Gastroesophageal sphincter (tissue), 4 donors: ENCODE measurements around the gene DIP2C. TPM values are rescaled to one million over a fixed set of nuclear protein-coding genes. Genes with fewer than 3 reads are reported as not detected.

Experiments
- ATAC-seq: fragments of 150-250 bp; one replicate; pipeline ENCODE4 v1.9.1; 2016; ENCODE audit warnings: mild to moderate bottlenecking, moderate library complexity
- H3K27ac ChIP-seq, 4 donors: fragments of 200-600 bp; sonication (generic) in 3 of 4; 1 replicate in 3 of 4; 2 replicates in 1 of 4; pipeline ENCODE4 v1.5.1; 2016 to 2019
- H3K27me3 ChIP-seq: fragments of 200-600 bp; sonication (generic); one replicate; pipeline ENCODE4 v1.5.1; 2019
- H3K36me3 ChIP-seq, 2 donors: fragments of 200-600 bp; sonication (generic); one replicate each; pipeline ENCODE4 v1.5.1; 2019; ENCODE audit warnings: control low read depth in 1 of 2
- H3K4me1 ChIP-seq, 3 donors: fragments of 200-600 bp; sonication (generic); 1 replicate in 2 of 3; 2 replicates in 1 of 3; pipeline ENCODE4 v1.5.1; 2016 to 2019; ENCODE audit warnings: control low read depth in 2 of 3
- H3K4me3 ChIP-seq, 2 donors: fragments of 200-600 bp; sonication (generic); one replicate each; pipeline ENCODE4 v1.5.1; 2019; ENCODE audit warnings: mild to moderate bottlenecking in 1 of 2, moderate library complexity in 1 of 2
- H3K9me3 ChIP-seq, 3 donors: fragments of 200-600 bp; sonication (generic); one replicate each; pipeline ENCODE4 v1.5.1; 2017 to 2019; ENCODE audit warnings: control low read depth in 2 of 3
- EP300 ChIP-seq: sonication (generic); formaldehyde crosslinking; IDR thresholded peaks from one replicate; pipeline ENCODE4 v1.6.1; 2017; ENCODE audit warnings: antibody characterized with exemption, mild to moderate bottlenecking
- POLR2A ChIP-seq, 2 donors: fragments of 450-650 bp; IDR thresholded peaks; one replicate each; pipeline ENCODE4 v1.6.1; 2017; ENCODE audit warnings: antibody characterized with exemption in 2 of 2, mild to moderate bottlenecking in 2 of 2, moderate library complexity in 1 of 2
- POLR2AphosphoS5 ChIP-seq: sonication (generic); formaldehyde crosslinking; IDR thresholded peaks from one replicate; pipeline ENCODE4 v1.6.1; 2017; ENCODE audit warnings: antibody characterized with exemption
- WGBS, 2 donors: methylation state at CpG; one replicate each; pipeline ENCODE4 v1.1.5; 2018; ENCODE audit warnings: low coverage in 1 of 2; 5-methylcytosine and 5-hydroxymethylcytosine counted together
- total RNA-seq, 4 donors: library from RNA; depleted of rRNA; stranded (reverse); fragments of >200 nt; gene quantifications; one replicate each; pipeline ENCODE4 v1.1.0, GENCODE V29; 2016
- TF ChIP-seq, protein P1 (sequence below), 4 experiments: fragments of 200-600 bp in 2 of 4; fragments of 450-650 bp in 2 of 4; sonication (generic) in 1 of 4; IDR thresholded peaks; one replicate each; pipeline ENCODE4 v1.5.1; 2017 to 2019; ENCODE audit warnings: antibody characterized with exemption in 4 of 4, mild to moderate bottlenecking in 2 of 4, moderate library complexity in 2 of 4

DIP2C gene
- total RNA-seq, 4 donors from 2014 or later: 40.8 to 73.8 (median 47.7) TPM

GRCh38 chr10:493391-494148 lies 195.9 kb downstream of the DIP2C start:
- 85 to 93% methylated on average over 3 to 8 of the region's 21 CpGs for WGBS, 2 donors
- Histone ChIP-seq H3K27me3 (no peaks in the 10 kb centered on the region), H3K4me3 (no peak overlapping the region), H3K36me3 (no peaks in the 10 kb centered on the region), H3K27ac (peak overlapping the region; percentile 87 to 93 (median 90)), H3K9me3 (no peaks in the 10 kb centered on the region), H3K4me1 (peaks cover 18 to 97% (median 20%) of the 10 kb centered on the region in 3 donors)
- no peak for ATAC-seq
- TF ChIP-seq POLR2AphosphoS5: no peak
- TF ChIP-seq EP300: no peak
- TF ChIP-seq POLR2A (IDR thresholded peaks at IDR 0.05): no peak
- TF ChIP-seq, protein P1, sequence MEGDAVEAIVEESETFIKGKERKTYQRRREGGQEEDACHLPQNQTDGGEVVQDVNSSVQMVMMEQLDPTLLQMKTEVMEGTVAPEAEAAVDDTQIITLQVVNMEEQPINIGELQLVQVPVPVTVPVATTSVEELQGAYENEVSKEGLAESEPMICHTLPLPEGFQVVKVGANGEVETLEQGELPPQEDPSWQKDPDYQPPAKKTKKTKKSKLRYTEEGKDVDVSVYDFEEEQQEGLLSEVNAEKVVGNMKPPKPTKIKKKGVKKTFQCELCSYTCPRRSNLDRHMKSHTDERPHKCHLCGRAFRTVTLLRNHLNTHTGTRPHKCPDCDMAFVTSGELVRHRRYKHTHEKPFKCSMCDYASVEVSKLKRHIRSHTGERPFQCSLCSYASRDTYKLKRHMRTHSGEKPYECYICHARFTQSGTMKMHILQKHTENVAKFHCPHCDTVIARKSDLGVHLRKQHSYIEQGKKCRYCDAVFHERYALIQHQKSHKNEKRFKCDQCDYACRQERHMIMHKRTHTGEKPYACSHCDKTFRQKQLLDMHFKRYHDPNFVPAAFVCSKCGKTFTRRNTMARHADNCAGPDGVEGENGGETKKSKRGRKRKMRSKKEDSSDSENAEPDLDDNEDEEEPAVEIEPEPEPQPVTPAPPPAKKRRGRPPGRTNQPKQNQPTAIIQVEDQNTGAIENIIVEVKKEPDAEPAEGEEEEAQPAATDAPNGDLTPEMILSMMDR (IDR thresholded peaks at IDR 0.05): no peak

DNA sequence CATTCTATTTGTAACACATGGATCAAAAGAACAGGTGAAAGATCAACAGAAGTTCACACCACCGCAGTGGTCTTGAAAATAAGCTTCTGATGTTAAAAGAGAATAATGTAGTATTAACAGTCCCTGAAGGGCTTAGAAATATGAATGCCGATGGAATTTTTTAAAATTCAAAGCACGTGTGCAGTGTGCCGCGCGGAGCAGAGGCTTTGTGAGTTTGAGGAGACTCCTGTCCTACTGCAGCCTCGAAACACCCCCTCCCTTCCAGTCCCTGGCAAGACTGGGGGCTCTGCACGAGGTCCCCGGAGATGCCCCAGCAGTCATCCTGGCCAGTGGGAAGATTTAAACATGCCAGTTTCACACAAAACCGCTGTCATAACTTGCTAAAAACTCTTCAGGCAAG lies 196.6 kb downstream of the DIP2C start:
- TF ChIP-seq POLR2A (IDR thresholded peaks at IDR 0.05): no peak
- no peak for TF ChIP-seq POLR2AphosphoS5
- TF ChIP-seq EP300: no peak
- TF ChIP-seq, protein P1 (IDR thresholded peaks at IDR 0.05): no peak
- peak overlapping the region; percentile 87 to 93 (median 90) for H3K27ac ChIP-seq
- peaks cover 18 to 97% (median 20%) of the 10 kb centered on the region in 3 donors for H3K4me1 ChIP-seq
- H3K36me3 ChIP-seq: no peaks in the 10 kb centered on the region
- H3K27me3 ChIP-seq: no peaks in the 10 kb centered on the region
- ATAC-seq: no peak
- H3K9me3 ChIP-seq: no peaks in the 10 kb centered on the region
- 47 to 59% methylated on average over 7 to 8 of the region's 10 CpGs for WGBS, 2 donors
- H3K4me3 ChIP-seq: no peak overlapping the region

GRCh38 chr10:491667-492424 lies 197.6 kb downstream of the DIP2C start:
- Histone ChIP-seq H3K4me1 (peaks cover 18 to 96% (median 20%) of the 10 kb centered on the region in 3 donors), H3K4me3 (peak overlapping the region in 1 of 2 donors; percentile 11), H3K27ac (peak overlapping the region; percentile 87 to 93 (median 90)), H3K27me3 (no peaks in the 10 kb centered on the region), H3K9me3 (no peaks in the 10 kb centered on the region), H3K36me3 (no peaks in the 10 kb centered on the region)
- no peak for ATAC-seq
- TF ChIP-seq POLR2AphosphoS5: no peak
- TF ChIP-seq POLR2A (IDR thresholded peaks at IDR 0.05): no peak
- no peak for TF ChIP-seq EP300
- TF ChIP-seq, protein P1 (IDR thresholded peaks at IDR 0.05): no peak
- WGBS, 2 donors: 60 to 74% methylated on average over 4 to 7 of the region's 16 CpGs

GRCh38 chr10:490891-491571 lies 198.4 kb downstream of the DIP2C start:
- Histone ChIP-seq H3K27ac (peak overlapping the region; percentile 87 to 93 (median 90)), H3K4me1 (peaks cover 18 to 97% (median 25%) of the 10 kb centered on the region in 3 donors), H3K36me3 (no peaks in the 10 kb centered on the region), H3K9me3 (no peaks in the 10 kb centered on the region), H3K4me3 (peak overlapping the region in 1 of 2 donors; percentile 11), H3K27me3 (no peaks in the 10 kb centered on the region)
- TF ChIP-seq POLR2AphosphoS5: peak; percentile 25
- TF ChIP-seq POLR2A (IDR thresholded peaks at IDR 0.05): no peak
- ATAC-seq: peak; percentile 71
- WGBS, 2 donors: 10 to 12% methylated on average over 4 to 20 of the region's 23 CpGs

DNA sequence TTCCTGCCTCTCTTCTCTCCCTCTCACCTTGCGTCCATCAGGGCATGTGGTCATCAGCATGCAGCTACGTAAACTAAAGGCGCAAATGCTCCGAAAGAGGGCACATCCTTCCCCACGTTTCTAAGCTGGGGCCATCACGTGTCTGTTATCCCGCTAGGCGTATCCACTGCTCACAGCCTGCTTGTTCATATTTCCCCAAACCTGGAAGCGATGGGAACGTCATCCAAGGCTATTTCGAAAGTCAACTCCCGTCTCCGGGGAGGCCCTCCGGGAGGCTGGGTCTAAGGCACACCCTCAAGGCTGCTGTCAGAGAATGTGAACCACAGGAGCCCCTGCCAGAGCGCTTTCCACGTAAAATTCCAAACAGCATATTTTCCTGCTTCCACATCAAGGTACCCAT lies 199.2 kb downstream of the DIP2C start:
- no peaks in the 10 kb centered on the region for H3K27me3 ChIP-seq
- H3K4me3 ChIP-seq: peak overlapping the region in 1 of 2 donors; percentile 4
- TF ChIP-seq EP300 (peak; percentile 9), POLR2AphosphoS5 (peak; percentile 94), POLR2A (IDR thresholded peaks at IDR 0.05) (no peak)
- TF ChIP-seq, protein P1 (IDR thresholded peaks at IDR 0.05): no peak
- peak overlapping the region; percentile 87 to 93 (median 90) for H3K27ac ChIP-seq
- H3K36me3 ChIP-seq: no peaks in the 10 kb centered on the region
- no peaks in the 10 kb centered on the region for H3K9me3 ChIP-seq
- peak; percentile 96 for ATAC-seq
- H3K4me1 ChIP-seq: peaks cover 18 to 97% (median 30%) of the 10 kb centered on the region in 3 donors
- 34 to 60% methylated on average over 1 to 15 of the region's 16 CpGs for WGBS, 2 donors
